Mesodermal cell (in vitro differentiated cells): ENCODE results near the gene CCNF.
"Not testable (repeated sequence)": the region's sequence is repeated elsewhere in the genome, so short reads cannot be mapped to it uniquely, and the experiment has no call there.

Experiments
- H3K27ac ChIP-seq: 2 replicates; pipeline ENCODE4 v1.7.0; 2013; ENCODE audit warnings: mild to moderate bottlenecking, low read depth, low read length, moderate library complexity; ENCODE audit not compliant: severe bottlenecking
- H3K36me3 ChIP-seq: 2 replicates; pipeline ENCODE4 v1.7.1; 2013; ENCODE audit warnings: mild to moderate bottlenecking, low read length, moderate library complexity; ENCODE audit not compliant: control insufficient read depth, insufficient read depth
- H3K4me1 ChIP-seq: one replicate; pipeline ENCODE4 v1.7.1; 2013; ENCODE audit warnings: mild to moderate bottlenecking, low read length; ENCODE audit not compliant: insufficient read depth, control insufficient read depth, poor library complexity, severe bottlenecking
- H3K4me3 ChIP-seq: 2 replicates; pipeline ENCODE4 v1.7.0; 2013; ENCODE audit warnings: low read length, control low read depth, mild to moderate bottlenecking; ENCODE audit not compliant: insufficient read depth, poor library complexity, severe bottlenecking; ENCODE audit errors: extremely low read depth
- H3K9me3 ChIP-seq: 2 replicates; pipeline ENCODE4 v1.7.1; 2013; ENCODE audit warnings: mild to moderate bottlenecking, low read length, moderate library complexity; ENCODE audit not compliant: control insufficient read depth
- WGBS, 2 experiments: methylation state at CpG; one replicate each; pipeline ENCODE4 v1.1.5; 2013; ENCODE audit warnings: missing lambda C conversion rate in 2 of 2; ENCODE audit not compliant: insufficient coverage in 2 of 2; 5-methylcytosine and 5-hydroxymethylcytosine counted together

Gene CCNF

GRCh38 chr16:2441143-2441804 is 12.0 kb downstream of the CCNF start:
- not testable (repeated sequence) for H3K4me3 ChIP-seq, H3K9me3 ChIP-seq, H3K27ac ChIP-seq, H3K4me1 ChIP-seq
- H3K36me3 ChIP-seq, result peaks cover 73% of the 10 kb centered on the region
- 92 to 98% methylated on average over 9 to 12 of the region's 15 CpGs for WGBS, 2 experiments

- WGBS, 2 experiments, result 84 to 98% methylated on average over 7 to 8 of the region's 9 CpGs
- H3K27ac ChIP-seq, result no peak overlapping the region
- H3K4me3 ChIP-seq, result no peak overlapping the region
- peaks cover 71% of the 10 kb centered on the region for H3K36me3 ChIP-seq
- no peaks in the 10 kb centered on the region for H3K4me1 ChIP-seq
- no peaks in the 10 kb centered on the region for H3K9me3 ChIP-seq
These were observed 14.3 kb downstream of the CCNF start for GRCh38 chr16:2443555-2443954.

GRCh38 chr16:2447920-2448583 is 18.8 kb downstream of the CCNF start:
- 94 to 96% methylated on average over 9 of the region's 11 CpGs for WGBS, 2 experiments
- Histone ChIP-seq H3K36me3 (peaks cover 88% of the 10 kb centered on the region), H3K4me1 (no peaks in the 10 kb centered on the region), H3K4me3 (no peak overlapping the region), H3K27ac (no peak overlapping the region), H3K9me3 (no peaks in the 10 kb centered on the region)

- Histone ChIP-seq H3K4me1 (no peaks in the 10 kb centered on the region), H3K36me3 (peaks cover 89% of the 10 kb centered on the region), H3K9me3 (no peaks in the 10 kb centered on the region), H3K27ac (no peak overlapping the region), H3K4me3 (no peak overlapping the region)
- 91 to 99% methylated on average over 22 to 25 of the region's 25 CpGs for WGBS, 2 experiments
These were observed 19.9 kb downstream of the CCNF start for GRCh38 chr16:2449118-2449517.

GRCh38 chr16:2450535-2450934 is 21.3 kb downstream of the CCNF start:
- Histone ChIP-seq H3K4me3 (no peak overlapping the region), H3K36me3 (peaks cover 90% of the 10 kb centered on the region), H3K4me1 (no peaks in the 10 kb centered on the region), H3K9me3 (no peaks in the 10 kb centered on the region), H3K27ac (no peak overlapping the region)
- WGBS, 2 experiments, result 92 to 96% methylated on average over 8 of the region's 8 CpGs

GRCh38 chr16:2450975-2451381 is 21.7 kb downstream of the CCNF start:
- Histone ChIP-seq H3K9me3 (no peaks in the 10 kb centered on the region), H3K4me3 (no peak overlapping the region), H3K36me3 (peaks cover 92% of the 10 kb centered on the region), H3K4me1 (no peaks in the 10 kb centered on the region), H3K27ac (no peak overlapping the region)
- WGBS, 2 experiments, result 96 to 97% methylated on average over 14 to 17 of the region's 19 CpGs

- Histone ChIP-seq H3K4me3 (no peak overlapping the region), H3K36me3 (peaks cover 92% of the 10 kb centered on the region), H3K4me1 (no peaks in the 10 kb centered on the region), H3K27ac (no peak overlapping the region), H3K9me3 (no peaks in the 10 kb centered on the region)
- WGBS, 2 experiments, result 92 to 95% methylated on average over 18 of the region's 18 CpGs
These were observed 22.6 kb downstream of the CCNF start for GRCh38 chr16:2451851-2452320.

- 98 to 100% methylated on average over 2 to 7 of the region's 8 CpGs for WGBS, 2 experiments
- no peak overlapping the region for H3K27ac ChIP-seq
- peaks cover 95% of the 10 kb centered on the region for H3K36me3 ChIP-seq
- H3K4me1 ChIP-seq, result no peaks in the 10 kb centered on the region
- H3K4me3 ChIP-seq, result no peak overlapping the region
- H3K9me3 ChIP-seq, result no peaks in the 10 kb centered on the region
These were observed 23.4 kb downstream of the CCNF start for GRCh38 chr16:2452650-2453049.

GRCh38 chr16:2455081-2455845 is 26.0 kb downstream of the CCNF start:
- Histone ChIP-seq H3K4me1 (peaks cover 4% of the 10 kb centered on the region), H3K4me3 (no peak overlapping the region), H3K27ac (no peak overlapping the region), H3K36me3 (peaks cover 75% of the 10 kb centered on the region), H3K9me3 (no peaks in the 10 kb centered on the region)
- 95% methylated on average over 25 to 28 of the region's 28 CpGs for WGBS, 2 experiments

- Histone ChIP-seq H3K4me3 (no peak overlapping the region), H3K4me1 (peaks cover 14% of the 10 kb centered on the region), H3K27ac (no peak overlapping the region), H3K9me3 (no peaks in the 10 kb centered on the region), H3K36me3 (peaks cover 63% of the 10 kb centered on the region)
- WGBS, 2 experiments, result 94 to 95% methylated on average over 20 to 21 of the region's 21 CpGs
These were observed 27.4 kb downstream of the CCNF start for GRCh38 chr16:2456551-2457153.
